Ascending aorta (tissue), 2 donors: ENCODE results near the gene CASQ2. TPM values are rescaled to one million over a fixed set of nuclear protein-coding genes. Genes with fewer than 3 reads are reported as not detected.

ENCODE experiments used
- DNase-seq, 2 donors: peaks; one replicate each; pipeline ENCODE4 v3.0.0-alpha.2; 2019; ENCODE audit warnings: low spot score in 2 of 2
- H3K27ac ChIP-seq, 2 donors: fragments of 200-600 bp; sonication (generic); one replicate each; pipeline ENCODE4 v1.5.1; 2016 to 2017; ENCODE audit warnings: mild to moderate bottlenecking in 1 of 2
- H3K27me3 ChIP-seq: fragments of 200-600 bp; sonication (generic); one replicate; pipeline ENCODE4 v1.5.1; 2017
- H3K36me3 ChIP-seq, 2 donors: fragments of 200-600 bp; sonication (generic); one replicate each; pipeline ENCODE4 v1.5.1; 2016
- H3K4me1 ChIP-seq, 2 donors: fragments of 200-600 bp; sonication (generic); one replicate each; pipeline ENCODE4 v1.5.1; 2016 to 2017; ENCODE audit warnings: mild to moderate bottlenecking in 1 of 2
- H3K4me3 ChIP-seq, 2 donors: fragments of 200-600 bp; sonication (generic); one replicate each; pipeline ENCODE4 v1.5.1; 2016 to 2017; ENCODE audit warnings: mild to moderate bottlenecking in 1 of 2
- H3K9me3 ChIP-seq, 2 donors: fragments of 200-600 bp; sonication (generic); one replicate each; pipeline ENCODE4 v1.5.1; 2016
- intact Hi-C: fragments of 100-400 bp; cut with DNase I; formaldehyde crosslinking; loops from one replicate; pipeline ENCODE4 v1.15.1; 2023
- total RNA-seq: library from RNA; depleted of rRNA; stranded (reverse); fragments of >200 nt; gene quantifications from one replicate; pipeline ENCODE4 v1.1.0, GENCODE V29; 2016
- TF ChIP-seq, protein P1 (sequence below), 3 experiments: fragments of 200-600 bp in 2 of 3; fragments of 450-650 bp in 1 of 3; sonication (generic) in 2 of 3; IDR thresholded peaks; one replicate each; pipeline ENCODE4 v1.5.1; 2016 to 2019; ENCODE audit warnings: antibody characterized with exemption in 3 of 3, mild to moderate bottlenecking in 1 of 3, moderate library complexity in 1 of 3

CASQ2 gene
- total RNA-seq, 1 donor from 2014 or later = 3.8 TPM

DNA sequence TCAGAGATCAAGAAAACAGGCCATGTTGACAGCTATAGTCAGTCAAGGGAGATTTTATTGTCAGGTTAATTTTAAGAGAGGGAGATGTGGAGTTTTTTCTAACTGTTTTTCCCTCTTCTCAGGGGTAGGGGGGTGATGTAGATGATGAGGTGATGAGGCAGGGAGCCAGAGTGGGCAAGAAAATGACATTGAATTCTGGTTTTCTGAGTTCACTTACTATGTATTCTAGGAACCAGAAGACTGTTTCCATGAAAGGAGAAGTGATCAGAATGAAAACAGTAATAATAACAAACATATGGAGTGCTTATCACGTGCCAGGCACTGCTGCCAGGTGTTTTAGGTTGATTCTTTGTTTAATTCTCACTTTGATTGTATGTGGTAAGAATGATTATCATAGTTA lies 40.2 kb downstream of the CASQ2 start:
- H3K27ac ChIP-seq = peak overlapping the region in 1 of 2 donors; percentile 9
- no peaks in the 10 kb centered on the region for H3K36me3 ChIP-seq
- TF ChIP-seq, protein P1, sequence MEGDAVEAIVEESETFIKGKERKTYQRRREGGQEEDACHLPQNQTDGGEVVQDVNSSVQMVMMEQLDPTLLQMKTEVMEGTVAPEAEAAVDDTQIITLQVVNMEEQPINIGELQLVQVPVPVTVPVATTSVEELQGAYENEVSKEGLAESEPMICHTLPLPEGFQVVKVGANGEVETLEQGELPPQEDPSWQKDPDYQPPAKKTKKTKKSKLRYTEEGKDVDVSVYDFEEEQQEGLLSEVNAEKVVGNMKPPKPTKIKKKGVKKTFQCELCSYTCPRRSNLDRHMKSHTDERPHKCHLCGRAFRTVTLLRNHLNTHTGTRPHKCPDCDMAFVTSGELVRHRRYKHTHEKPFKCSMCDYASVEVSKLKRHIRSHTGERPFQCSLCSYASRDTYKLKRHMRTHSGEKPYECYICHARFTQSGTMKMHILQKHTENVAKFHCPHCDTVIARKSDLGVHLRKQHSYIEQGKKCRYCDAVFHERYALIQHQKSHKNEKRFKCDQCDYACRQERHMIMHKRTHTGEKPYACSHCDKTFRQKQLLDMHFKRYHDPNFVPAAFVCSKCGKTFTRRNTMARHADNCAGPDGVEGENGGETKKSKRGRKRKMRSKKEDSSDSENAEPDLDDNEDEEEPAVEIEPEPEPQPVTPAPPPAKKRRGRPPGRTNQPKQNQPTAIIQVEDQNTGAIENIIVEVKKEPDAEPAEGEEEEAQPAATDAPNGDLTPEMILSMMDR (IDR thresholded peaks at IDR 0.05) = no peak
- no peaks in the 10 kb centered on the region for H3K4me1 ChIP-seq
- intact Hi-C loops = no loop called here
- no peak overlapping the region for H3K4me3 ChIP-seq
- no peak for DNase-seq
- H3K9me3 ChIP-seq = no peaks in the 10 kb centered on the region
- H3K27me3 ChIP-seq = no peaks in the 10 kb centered on the region

DNA sequence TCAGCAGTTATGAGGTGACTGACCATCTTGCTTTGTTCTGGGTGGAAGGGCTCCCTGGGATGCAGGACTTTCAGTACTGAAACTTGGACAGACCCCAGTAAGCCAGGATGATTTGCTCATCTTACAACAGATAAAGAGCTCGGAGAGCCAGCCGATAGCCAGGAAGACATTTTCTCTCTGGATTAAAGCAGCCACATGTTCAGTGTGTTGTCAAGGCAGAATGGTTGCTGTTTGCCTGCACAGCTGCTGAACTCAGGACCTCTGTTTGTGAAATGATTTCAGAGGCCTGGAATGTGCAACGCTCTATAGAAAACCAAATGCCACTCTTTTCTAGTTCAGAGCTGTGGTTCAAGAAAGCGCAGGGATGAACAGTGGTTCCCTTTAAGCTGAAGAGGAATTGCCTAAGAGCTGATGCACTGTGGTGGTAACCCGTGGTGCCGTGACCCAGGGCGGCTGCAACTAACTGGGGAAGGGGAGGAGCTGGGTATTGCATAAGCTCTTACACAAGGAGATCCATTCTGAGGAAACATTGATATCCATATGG lies 40.7 kb downstream of the CASQ2 start:
- H3K4me1 ChIP-seq = no peaks in the 10 kb centered on the region
- H3K27me3 ChIP-seq = no peaks in the 10 kb centered on the region
- TF ChIP-seq, protein P1 (IDR thresholded peaks at IDR 0.05) = no peak
- H3K9me3 ChIP-seq = no peaks in the 10 kb centered on the region
- peak; percentile 11 to 74 for DNase-seq
- no peak overlapping the region for H3K4me3 ChIP-seq
- peak overlapping the region; percentile 9 to 29 for H3K27ac ChIP-seq
- intact Hi-C loops = no loop called here
- no peaks in the 10 kb centered on the region for H3K36me3 ChIP-seq

DNA sequence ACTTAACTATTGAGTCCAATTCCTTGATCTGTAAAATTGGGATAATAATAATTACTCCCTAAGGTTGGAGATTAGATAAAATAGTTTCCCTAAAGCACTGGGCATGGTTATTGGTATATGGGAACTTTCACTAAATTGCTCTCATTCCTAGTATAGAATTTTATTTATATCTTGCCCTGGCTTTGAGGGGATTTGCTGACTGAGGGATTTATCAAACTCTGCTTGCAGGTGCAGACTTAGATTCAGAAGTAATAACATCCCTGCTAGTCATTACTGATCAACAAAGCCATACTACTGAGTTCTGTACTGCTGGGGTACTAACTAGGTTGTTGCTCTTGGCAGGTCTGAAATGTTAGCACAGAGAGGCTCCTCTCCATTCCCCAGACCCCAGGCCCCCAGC lies 41.9 kb downstream of the CASQ2 start:
- no peaks in the 10 kb centered on the region for H3K4me1 ChIP-seq
- H3K27ac ChIP-seq = no peak overlapping the region
- TF ChIP-seq, protein P1 (IDR thresholded peaks at IDR 0.05) = no peak
- H3K27me3 ChIP-seq = no peaks in the 10 kb centered on the region
- no peaks in the 10 kb centered on the region for H3K9me3 ChIP-seq
- intact Hi-C loops = no loop called here
- no peak for DNase-seq
- H3K36me3 ChIP-seq = no peaks in the 10 kb centered on the region
- H3K4me3 ChIP-seq = no peak overlapping the region

DNA sequence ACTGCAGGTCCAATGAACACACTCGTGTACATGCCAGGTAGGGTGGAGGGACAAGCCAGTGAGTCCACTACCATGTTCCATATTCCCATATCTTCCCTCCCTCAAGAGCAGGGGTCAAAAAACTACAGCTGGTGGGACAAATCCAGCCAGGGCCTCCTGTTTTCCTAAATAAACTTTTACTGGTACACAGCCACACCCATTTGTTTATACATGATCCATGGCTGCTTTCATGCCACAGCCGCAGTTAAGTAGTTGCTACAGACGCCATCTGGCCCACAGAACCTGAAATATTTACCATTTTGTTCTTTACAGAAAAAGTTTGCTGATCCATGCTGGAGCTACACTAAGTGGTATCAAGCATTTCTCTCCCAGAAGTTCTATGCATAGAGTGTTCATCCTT lies 42.4 kb downstream of the CASQ2 start:
- Histone ChIP-seq H3K36me3 (no peaks in the 10 kb centered on the region), H3K27me3 (no peaks in the 10 kb centered on the region), H3K4me1 (no peaks in the 10 kb centered on the region), H3K9me3 (no peaks in the 10 kb centered on the region), H3K4me3 (no peak overlapping the region), H3K27ac (no peak overlapping the region)
- no peak for DNase-seq
- TF ChIP-seq, protein P1 (IDR thresholded peaks at IDR 0.05) = no peak
- intact Hi-C loops = no loop called here

DNA sequence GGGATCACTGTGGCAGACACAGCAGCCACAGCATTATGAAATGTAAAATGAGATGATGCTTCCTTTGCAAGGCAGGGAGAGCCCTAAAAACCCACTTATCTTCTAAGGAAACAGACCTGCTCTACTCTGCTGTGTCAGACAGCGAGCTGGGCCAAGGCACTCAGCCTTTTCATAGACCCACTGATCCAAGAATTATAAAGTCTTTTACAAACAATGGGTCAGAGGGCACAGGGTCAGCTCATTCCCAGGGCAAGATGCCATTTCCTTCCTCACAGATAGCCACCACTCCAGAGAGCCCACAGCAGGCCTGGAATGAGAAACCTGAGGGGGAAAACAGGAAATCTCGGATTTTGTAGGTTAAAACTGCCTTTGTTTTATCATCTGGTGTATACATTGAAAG lies 42.9 kb downstream of the CASQ2 start:
- intact Hi-C loops = no loop called here
- H3K27ac ChIP-seq = no peak overlapping the region
- H3K4me1 ChIP-seq = no peaks in the 10 kb centered on the region
- H3K9me3 ChIP-seq = no peaks in the 10 kb centered on the region
- H3K4me3 ChIP-seq = no peak overlapping the region
- no peaks in the 10 kb centered on the region for H3K27me3 ChIP-seq
- no peak for DNase-seq
- H3K36me3 ChIP-seq = no peaks in the 10 kb centered on the region
- TF ChIP-seq, protein P1 (IDR thresholded peaks at IDR 0.05) = no peak

DNA sequence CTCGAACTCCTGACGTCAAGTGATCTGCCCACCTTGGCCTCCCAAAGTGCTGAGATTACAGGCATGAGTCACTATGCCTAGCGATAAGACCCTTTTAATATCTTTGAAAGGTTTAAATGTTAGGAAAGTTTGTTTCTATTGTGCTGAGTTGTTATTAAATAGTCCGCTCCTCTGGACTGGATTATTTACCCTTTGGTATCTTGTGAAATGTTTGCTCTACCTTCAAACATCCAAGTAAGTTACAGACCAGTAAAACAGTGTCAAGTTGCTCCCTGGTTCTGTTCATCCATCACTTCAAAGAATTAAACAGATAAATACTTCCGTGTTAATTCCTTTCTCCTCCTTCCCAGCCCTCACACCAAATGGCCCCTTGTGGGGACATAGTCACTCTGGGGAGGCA lies 44.8 kb downstream of the CASQ2 start:
- no peaks in the 10 kb centered on the region for H3K27me3 ChIP-seq
- H3K9me3 ChIP-seq = no peaks in the 10 kb centered on the region
- no peak for DNase-seq
- TF ChIP-seq, protein P1 (IDR thresholded peaks at IDR 0.05) = no peak
- no peak overlapping the region for H3K4me3 ChIP-seq
- H3K27ac ChIP-seq = no peak overlapping the region
- H3K36me3 ChIP-seq = no peaks in the 10 kb centered on the region
- intact Hi-C loops = no loop called here
- no peaks in the 10 kb centered on the region for H3K4me1 ChIP-seq
